Epithelial cell of proximal tubule (primary cell): ENCODE data around the gene CXorf66. TPM values are rescaled to one million over a fixed set of nuclear protein-coding genes. Genes with fewer than 3 reads are reported as not detected.

Experiments used
- DNase-seq: peaks from one replicate; pipeline ENCODE4 v3.0.0-alpha.2; 2011; ENCODE audit warnings: low read depth
- H3K4me3 ChIP-seq: 2 replicates; pipeline ENCODE4 v1.5.1; 2011; ENCODE audit warnings: low read depth, mild to moderate bottlenecking, low read length
- total RNA-seq: library from RNA; depleted of rRNA; stranded (reverse); fragments of >200 nt; gene quantifications from 2 replicates; pipeline ENCODE4 v1.2.3, GENCODE V29; 2015
- TF ChIP-seq, protein P1 (sequence below): conservative IDR thresholded peaks from 2 replicates; pipeline ENCODE4 v1.5.1; 2012; ENCODE audit warnings: low read depth, mild to moderate bottlenecking, low read length

CXorf66 gene
- total RNA-seq, 1 donor from 2014 or later, result not detected

DNA sequence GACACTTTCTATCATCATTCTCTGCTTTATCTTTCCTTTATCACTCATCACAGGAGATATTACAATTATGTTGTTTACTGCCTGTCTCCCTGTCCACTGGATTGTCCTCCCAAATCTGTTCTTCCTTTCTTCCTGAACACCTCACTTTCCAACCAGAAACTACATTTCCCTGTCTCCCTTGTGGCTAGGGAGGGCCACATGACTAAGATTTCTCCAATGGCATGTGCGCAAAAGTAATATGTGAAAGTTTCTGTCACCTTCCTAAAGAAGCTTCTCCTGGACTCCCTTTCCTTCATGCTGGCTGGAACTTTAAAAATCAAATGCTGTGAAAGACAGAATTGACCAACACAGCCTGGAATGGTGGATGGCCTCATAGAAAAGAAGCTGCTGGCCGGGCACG, 58.2 kb downstream of the CXorf66 start:
- no peak overlapping the region for H3K4me3 ChIP-seq
- no peak for DNase-seq
- TF ChIP-seq, protein P1, sequence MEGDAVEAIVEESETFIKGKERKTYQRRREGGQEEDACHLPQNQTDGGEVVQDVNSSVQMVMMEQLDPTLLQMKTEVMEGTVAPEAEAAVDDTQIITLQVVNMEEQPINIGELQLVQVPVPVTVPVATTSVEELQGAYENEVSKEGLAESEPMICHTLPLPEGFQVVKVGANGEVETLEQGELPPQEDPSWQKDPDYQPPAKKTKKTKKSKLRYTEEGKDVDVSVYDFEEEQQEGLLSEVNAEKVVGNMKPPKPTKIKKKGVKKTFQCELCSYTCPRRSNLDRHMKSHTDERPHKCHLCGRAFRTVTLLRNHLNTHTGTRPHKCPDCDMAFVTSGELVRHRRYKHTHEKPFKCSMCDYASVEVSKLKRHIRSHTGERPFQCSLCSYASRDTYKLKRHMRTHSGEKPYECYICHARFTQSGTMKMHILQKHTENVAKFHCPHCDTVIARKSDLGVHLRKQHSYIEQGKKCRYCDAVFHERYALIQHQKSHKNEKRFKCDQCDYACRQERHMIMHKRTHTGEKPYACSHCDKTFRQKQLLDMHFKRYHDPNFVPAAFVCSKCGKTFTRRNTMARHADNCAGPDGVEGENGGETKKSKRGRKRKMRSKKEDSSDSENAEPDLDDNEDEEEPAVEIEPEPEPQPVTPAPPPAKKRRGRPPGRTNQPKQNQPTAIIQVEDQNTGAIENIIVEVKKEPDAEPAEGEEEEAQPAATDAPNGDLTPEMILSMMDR, result no peak

DNA sequence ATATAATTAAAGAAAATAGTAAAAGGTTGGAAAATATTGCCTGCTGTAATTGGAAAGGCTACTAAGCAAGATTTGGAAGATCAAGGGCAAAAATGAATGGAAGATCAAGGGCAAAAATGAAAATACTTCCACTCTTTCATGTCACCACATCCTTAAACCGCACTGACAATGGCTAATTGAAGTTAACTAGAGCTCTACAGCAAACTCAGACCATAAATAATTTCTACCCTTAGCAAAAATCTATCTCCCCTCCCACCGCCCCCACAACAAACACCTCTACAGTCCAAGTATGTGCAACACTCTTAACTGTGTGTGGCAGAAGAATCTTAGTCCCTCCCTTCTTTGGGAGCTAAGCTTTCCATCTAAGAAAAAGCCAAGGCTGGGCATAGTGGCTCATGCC, 59.6 kb downstream of the CXorf66 start:
- H3K4me3 ChIP-seq, result no peak overlapping the region
- no peak for DNase-seq
- TF ChIP-seq, protein P1, result no peak

Other genes starting within 250 kb of the CXorf66 start
- gene ATP11C, start 32.5 kb downstream of the CXorf66 start, total RNA-seq, result 19.2 and 19.4 TPM in 2 replicates